Activated T-cell treated with anti-CD3 and anti-CD28 coated beads for 1 hour (primary cell): ENCODE data around the gene RABL3.
"Not testable (repeated sequence)": the region's sequence is repeated elsewhere in the genome, so short reads cannot be mapped to it uniquely, and the experiment has no call there.

Experiments
- DNase-seq: peaks from one replicate; pipeline ENCODE4 v3.0.0-alpha.2; 2020; ENCODE audit warnings: low read depth

The RABL3 gene

GRCh38 chr3:120682095-120682681 lies 60.1 kb downstream of the RABL3 start, which contains the start of gene HGD:
Gene HGD (minus strand): TSS chr3:120682239. CDS start chr3:120682111, 128 bp downstream.
- no peak for DNase-seq

GRCh38 chr3:120681506-120682038 lies 60.7 kb downstream of the RABL3 start:
- no peak for DNase-seq

- no peak for DNase-seq
Observed at GRCh38 chr3:120681018-120681417, 61.3 kb downstream of the RABL3 start.

- DNase-seq = no peak
Observed at GRCh38 chr3:120680193-120680894, 62.0 kb downstream of the RABL3 start.

GRCh38 chr3:120678984-120679383 lies 63.3 kb downstream of the RABL3 start:
- DNase-seq = no peak

GRCh38 chr3:120678331-120678947 lies 63.9 kb downstream of the RABL3 start:
- DNase-seq = no peak

GRCh38 chr3:120677193-120677592 lies 65.1 kb downstream of the RABL3 start:
- not testable (repeated sequence) for DNase-seq

- no peak for DNase-seq
Observed at GRCh38 chr3:120673116-120673515, 69.2 kb downstream of the RABL3 start.

- no peak for DNase-seq
Observed at GRCh38 chr3:120670576-120670975, 71.7 kb downstream of the RABL3 start.

GRCh38 chr3:120664926-120665325 lies 77.4 kb downstream of the RABL3 start:
- DNase-seq = no peak

GRCh38 chr3:120661945-120662344 lies 80.4 kb downstream of the RABL3 start:
- DNase-seq = no peak

GRCh38 chr3:120661106-120661905 lies 81.0 kb downstream of the RABL3 start:
- DNase-seq = no peak

GRCh38 chr3:120659834-120660233 lies 82.5 kb downstream of the RABL3 start:
- DNase-seq = no peak

GRCh38 chr3:120659285-120659684 lies 83.0 kb downstream of the RABL3 start:
- DNase-seq = no peak

GRCh38 chr3:120652896-120653545 lies 89.3 kb downstream of the RABL3 start:
- no peak for DNase-seq

GRCh38 chr3:120652281-120652680 lies 90.0 kb downstream of the RABL3 start:
- no peak for DNase-seq

GRCh38 chr3:120650311-120650710 lies 92.0 kb downstream of the RABL3 start:
- no peak for DNase-seq

- no peak for DNase-seq
Observed at GRCh38 chr3:120649830-120650233, 92.5 kb downstream of the RABL3 start.

- DNase-seq = no peak
Observed at GRCh38 chr3:120648290-120648689, 94.0 kb downstream of the RABL3 start.

GRCh38 chr3:120646771-120647432 lies 95.4 kb downstream of the RABL3 start:
- DNase-seq = no peak
